Measurements from ENCODE around the gene CLDN1. TPM values are rescaled to one million over a fixed set of nuclear protein-coding genes. Genes with fewer than 3 reads are reported as not detected.
A peak's percentile ranks its signal among the peaks of the same experiment; 100 is the strongest.

Gene CLDN1
- total and polyA plus RNA-seq, 10 of the 15 experiments (the other 5 are each of a cell fraction or from before 2014, with no cell fraction given): 3.4 to 22.8 (median 8.5) TPM

DNA sequence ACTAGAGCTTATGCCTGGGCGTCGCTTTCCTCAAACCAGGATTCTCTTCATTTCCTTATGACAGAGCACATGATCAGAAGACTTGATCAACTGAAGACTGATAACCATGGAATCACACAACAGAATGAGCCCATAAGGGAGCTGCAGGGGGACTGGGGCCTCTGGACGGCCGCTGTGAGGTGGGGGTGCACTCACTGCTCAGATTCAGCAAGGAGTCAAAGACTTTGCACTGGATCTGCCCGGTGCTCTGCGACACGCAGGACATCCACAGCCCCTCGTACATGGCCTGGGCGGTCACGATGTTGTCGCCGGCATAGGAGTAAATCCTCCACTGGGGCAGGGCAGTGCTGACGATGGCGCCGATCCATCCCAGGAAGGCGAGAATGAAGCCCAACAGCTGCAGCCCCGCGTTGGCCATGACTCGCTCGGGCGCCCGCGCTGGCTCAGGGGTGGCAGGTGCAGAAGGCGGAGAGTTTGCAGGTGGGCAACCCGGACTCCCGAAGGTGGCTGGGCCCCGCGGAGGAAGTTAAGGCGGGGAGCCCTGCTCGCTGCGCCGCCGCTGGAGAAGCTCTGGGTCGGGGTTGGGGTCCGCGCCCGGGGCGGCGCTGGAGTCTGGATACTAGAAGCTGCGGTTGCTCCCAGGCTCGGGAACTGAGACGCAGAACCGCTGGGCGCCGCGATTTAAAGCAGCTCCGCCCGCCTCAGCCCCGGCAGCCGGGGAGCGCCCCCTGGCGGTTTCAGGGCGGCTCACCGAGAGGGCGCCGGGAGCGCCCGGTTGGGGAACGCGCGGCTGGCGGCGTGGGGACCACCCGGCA lies at the start of gene CLDN1 (continued):
- TF ChIP-seq ZBTB33 (IDR thresholded peaks at IDR 0.05) (peak; percentile 87), ZNF384 (IDR thresholded peaks at IDR 0.05; ENCODE audit: borderline replicate concordance, low read depth, low read length) (no peak), BRCA1 (IDR thresholded peaks at IDR 0.05; ENCODE audit: low read depth, low read length) (no peak), RUNX3 (IDR thresholded peaks at IDR 0.05; ENCODE audit: low read length) (peak; percentile 64), SMAD5 (IDR thresholded peaks at IDR 0.05; ENCODE audit: low read depth) (no peak), NFYA (IDR thresholded peaks at IDR 0.05; ENCODE audit: borderline replicate concordance, low read depth, low read length) (no peak), KAT2A (conservative IDR thresholded peaks at IDR 0.05; ENCODE audit: control insufficient read depth, low read depth, low read length) (no peak), SMC3 (IDR thresholded peaks at IDR 0.05; ENCODE audit: borderline replicate concordance, low read length) (peak; percentile 41), MTA2 (IDR thresholded peaks at IDR 0.05; ENCODE audit: low read depth) (no peak), NFIC (IDR thresholded peaks at IDR 0.05; ENCODE audit: low read depth, low read length) (no peak), ZNF274 (IDR thresholded peaks at IDR 0.05; ENCODE audit: insufficient read depth, insufficient read length) (no peak), BCL3 (IDR thresholded peaks at IDR 0.05; ENCODE audit: borderline replicate concordance, insufficient read depth, low read depth, low read length, poor library complexity, severe bottlenecking) (no peak), E2F4 (IDR thresholded peaks at IDR 0.05; ENCODE audit: low read depth, low read length) (no peak)
- TF ChIP-seq, protein P1, sequence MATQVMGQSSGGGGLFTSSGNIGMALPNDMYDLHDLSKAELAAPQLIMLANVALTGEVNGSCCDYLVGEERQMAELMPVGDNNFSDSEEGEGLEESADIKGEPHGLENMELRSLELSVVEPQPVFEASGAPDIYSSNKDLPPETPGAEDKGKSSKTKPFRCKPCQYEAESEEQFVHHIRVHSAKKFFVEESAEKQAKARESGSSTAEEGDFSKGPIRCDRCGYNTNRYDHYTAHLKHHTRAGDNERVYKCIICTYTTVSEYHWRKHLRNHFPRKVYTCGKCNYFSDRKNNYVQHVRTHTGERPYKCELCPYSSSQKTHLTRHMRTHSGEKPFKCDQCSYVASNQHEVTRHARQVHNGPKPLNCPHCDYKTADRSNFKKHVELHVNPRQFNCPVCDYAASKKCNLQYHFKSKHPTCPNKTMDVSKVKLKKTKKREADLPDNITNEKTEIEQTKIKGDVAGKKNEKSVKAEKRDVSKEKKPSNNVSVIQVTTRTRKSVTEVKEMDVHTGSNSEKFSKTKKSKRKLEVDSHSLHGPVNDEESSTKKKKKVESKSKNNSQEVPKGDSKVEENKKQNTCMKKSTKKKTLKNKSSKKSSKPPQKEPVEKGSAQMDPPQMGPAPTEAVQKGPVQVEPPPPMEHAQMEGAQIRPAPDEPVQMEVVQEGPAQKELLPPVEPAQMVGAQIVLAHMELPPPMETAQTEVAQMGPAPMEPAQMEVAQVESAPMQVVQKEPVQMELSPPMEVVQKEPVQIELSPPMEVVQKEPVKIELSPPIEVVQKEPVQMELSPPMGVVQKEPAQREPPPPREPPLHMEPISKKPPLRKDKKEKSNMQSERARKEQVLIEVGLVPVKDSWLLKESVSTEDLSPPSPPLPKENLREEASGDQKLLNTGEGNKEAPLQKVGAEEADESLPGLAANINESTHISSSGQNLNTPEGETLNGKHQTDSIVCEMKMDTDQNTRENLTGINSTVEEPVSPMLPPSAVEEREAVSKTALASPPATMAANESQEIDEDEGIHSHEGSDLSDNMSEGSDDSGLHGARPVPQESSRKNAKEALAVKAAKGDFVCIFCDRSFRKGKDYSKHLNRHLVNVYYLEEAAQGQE (IDR thresholded peaks at IDR 0.05; ENCODE audit: low read depth, low read length): no peak
- TF ChIP-seq, protein P2, sequence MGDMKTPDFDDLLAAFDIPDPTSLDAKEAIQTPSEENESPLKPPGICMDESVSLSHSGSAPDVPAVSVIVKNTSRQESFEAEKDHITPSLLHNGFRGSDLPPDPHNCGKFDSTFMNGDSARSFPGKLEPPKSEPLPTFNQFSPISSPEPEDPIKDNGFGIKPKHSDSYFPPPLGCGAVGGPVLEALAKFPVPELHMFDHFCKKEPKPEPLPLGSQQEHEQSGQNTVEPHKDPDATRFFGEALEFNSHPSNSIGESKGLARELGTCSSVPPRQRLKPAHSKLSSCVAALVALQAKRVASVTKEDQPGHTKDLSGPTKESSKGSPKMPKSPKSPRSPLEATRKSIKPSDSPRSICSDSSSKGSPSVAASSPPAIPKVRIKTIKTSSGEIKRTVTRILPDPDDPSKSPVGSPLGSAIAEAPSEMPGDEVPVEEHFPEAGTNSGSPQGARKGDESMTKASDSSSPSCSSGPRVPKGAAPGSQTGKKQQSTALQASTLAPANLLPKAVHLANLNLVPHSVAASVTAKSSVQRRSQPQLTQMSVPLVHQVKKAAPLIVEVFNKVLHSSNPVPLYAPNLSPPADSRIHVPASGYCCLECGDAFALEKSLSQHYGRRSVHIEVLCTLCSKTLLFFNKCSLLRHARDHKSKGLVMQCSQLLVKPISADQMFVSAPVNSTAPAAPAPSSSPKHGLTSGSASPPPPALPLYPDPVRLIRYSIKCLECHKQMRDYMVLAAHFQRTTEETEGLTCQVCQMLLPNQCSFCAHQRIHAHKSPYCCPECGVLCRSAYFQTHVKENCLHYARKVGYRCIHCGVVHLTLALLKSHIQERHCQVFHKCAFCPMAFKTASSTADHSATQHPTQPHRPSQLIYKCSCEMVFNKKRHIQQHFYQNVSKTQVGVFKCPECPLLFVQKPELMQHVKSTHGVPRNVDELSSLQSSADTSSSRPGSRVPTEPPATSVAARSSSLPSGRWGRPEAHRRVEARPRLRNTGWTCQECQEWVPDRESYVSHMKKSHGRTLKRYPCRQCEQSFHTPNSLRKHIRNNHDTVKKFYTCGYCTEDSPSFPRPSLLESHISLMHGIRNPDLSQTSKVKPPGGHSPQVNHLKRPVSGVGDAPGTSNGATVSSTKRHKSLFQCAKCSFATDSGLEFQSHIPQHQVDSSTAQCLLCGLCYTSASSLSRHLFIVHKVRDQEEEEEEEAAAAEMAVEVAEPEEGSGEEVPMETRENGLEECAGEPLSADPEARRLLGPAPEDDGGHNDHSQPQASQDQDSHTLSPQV (IDR thresholded peaks at IDR 0.05): no peak

Data from GM12878 (cell line).